EL (cell line): Measurements from ENCODE around the gene FRMD4A.

ENCODE experiments used
- DNase-seq: peaks from one replicate; pipeline ENCODE4 v3.0.0-alpha.2; 2016

FRMD4A gene

DNA sequence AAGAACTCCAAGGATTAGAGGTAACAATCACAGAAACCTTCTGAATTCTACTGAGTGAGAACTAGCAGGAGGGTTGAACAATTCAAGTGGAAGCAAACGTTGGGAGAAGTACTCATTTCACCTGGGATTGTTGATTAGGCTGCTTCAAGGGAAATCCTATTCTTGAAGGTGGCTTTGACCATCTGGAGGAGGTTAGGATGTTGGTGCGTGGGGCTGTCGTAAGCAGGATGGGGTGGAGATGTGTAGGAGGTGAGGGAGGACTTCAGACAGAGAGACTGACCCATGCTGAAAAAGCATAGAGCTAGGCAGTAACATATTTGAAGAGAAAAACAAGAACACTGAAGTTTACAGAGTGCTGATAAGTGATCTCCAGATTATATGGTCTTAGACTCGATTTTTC, 147.9 kb downstream of the FRMD4A start:
- DNase-seq: no peak

DNA sequence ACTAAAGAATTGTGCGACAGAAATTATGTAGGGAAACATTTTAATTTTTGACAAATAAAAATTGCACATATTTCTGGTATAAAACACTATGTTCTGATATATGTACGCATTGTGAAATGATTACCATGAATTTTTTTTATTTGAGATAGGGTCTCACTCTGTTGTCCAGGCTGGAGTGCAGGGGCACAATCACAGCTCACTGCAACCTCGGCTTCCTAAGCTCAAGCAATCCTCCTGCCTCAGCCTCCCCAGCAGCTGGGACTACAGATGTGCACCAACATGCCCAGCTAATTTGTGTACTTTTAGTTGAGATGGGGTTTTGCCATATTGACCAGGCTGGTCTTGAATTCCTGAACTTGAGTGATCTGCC, 149.2 kb downstream of the FRMD4A start:
- no peak for DNase-seq

DNA sequence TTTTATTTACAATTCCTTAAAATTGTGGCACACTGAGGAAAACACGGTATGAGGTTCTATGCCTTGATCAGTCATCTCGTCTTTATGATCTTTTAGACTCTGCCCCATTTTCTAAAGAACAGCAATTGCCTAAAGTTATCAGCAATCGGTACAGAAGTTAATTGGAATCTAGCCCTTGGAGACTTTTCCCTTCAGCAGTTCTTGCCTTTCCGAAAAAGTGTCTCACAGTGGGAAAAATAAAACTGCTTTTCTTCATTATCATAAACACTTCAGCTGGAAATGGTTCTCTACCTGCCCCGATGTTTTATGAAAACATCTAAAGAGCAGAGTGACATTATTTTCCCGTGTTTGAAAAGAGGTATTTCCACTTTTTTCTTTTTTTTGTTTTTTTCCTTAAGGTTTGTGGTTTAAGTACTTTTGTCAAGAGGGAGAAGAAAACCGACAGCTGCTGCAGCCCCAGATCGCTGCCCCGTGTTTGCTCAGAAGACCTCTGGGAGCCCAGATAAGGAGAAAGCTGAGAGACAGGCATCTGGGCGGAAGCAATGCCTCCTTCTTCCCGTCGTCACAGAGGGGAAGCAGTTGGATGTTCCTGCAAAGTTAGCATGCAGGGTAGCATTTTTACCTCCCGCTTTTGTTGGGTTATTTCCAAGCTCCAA, 149.7 kb downstream of the FRMD4A start:
- no peak for DNase-seq

DNA sequence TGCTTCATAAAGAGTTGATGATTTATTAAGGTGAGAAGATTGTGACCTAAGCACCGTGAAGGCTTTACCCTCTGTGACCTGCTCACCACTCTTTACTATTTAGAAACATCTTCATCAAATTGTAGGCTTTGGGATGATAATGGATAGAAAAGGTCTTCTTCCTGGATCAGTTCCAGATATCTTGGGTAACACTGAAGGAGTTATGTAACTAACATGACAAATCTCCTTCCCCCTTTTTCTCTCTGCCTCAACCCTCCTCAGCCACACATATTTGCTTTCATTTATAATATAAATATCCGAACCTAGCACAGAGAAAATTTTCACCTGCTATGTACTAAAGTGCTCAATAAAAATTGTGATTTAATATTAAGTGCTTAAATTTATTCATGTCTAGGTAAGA, 151.5 kb downstream of the FRMD4A start:
- DNase-seq: no peak

GRCh38 chr10:14173706-14174594, 156.8 kb downstream of the FRMD4A start:
- DNase-seq: peak; percentile 44

- no peak for DNase-seq
Observed at GRCh38 chr10:14173391-14173705, 157.4 kb downstream of the FRMD4A start.

DNA sequence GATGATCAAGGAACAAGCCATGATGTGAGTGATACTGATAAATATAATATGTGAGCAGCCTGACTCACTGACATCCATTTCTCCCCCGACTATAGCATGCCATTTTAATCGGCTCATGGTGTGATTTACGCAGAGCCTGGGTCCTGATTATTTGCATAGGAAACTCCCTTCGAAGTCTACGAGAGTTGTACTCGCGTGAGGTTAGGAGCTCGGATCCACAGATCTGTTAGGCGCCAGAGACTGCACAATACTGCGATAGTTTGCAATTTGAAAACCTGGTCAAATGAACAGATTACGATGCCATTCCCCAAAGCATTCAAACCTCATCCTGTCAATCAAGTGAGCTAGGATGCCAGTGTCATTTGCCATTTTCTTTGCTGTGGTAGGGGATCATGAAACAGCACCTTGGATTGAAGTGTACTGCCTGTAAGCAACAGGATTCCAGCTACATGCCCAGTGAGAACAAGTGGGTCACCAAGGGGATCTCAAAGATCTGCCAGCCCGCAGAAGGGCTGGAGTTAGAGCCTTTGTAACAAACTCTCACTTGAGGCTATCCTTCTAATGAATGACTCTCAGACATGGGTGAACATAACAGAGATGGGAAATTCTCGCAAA, 158.3 kb downstream of the FRMD4A start:
- DNase-seq: no peak

DNA sequence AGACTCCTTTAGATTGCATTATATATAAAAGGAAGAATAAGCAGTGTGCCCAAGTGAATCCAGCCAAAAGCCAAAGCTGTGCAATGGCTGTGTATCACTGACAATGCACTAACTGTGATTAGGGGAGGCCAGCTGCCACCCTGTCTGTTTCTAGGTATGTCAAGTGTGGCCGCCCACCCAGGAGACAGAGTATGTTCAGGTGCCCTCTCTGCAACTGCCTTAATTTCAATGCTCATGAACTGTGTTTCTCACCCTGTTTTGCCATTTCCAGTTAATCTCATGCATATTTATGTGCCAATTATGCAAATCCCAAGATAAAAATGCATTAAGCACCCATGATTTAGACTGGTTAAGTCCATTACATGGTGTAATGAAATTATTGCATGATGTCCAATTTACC, 159.4 kb downstream of the FRMD4A start:
- no peak for DNase-seq

DNA sequence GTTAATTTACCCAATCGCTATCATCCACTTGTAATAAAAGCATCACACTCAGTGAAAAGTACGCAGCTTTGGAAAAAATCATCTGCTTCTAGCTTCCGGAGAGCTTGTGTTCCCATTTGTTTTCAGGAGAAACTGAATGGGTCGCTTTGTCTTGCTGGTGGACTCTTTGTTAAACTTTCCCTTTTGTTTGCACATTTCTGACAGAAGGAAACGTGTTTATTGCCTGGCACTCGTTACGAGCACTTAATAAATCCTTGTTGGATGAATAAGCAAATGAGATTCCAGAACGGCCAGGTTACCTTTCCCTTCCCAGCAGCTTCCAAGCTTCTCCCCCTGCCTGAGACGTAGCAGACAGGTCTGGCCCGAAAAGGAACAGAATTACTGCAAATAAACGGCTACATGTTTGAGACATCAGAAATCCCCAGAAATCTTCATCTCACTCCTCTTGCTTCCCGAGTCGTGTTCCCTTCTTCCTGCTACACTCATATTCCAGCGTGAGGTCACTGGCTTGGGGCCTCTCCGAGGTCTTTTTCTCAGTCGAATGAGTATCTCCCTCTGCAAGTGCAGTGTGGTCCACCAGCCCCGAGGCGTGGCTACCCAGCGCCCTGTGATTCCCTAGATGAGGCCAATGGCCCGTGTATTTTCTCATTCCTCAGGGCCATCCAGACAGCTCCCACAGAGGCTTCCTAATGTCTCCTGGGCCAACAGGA, 167.2 kb downstream of the FRMD4A start:
- DNase-seq: peak; percentile 9

DNA sequence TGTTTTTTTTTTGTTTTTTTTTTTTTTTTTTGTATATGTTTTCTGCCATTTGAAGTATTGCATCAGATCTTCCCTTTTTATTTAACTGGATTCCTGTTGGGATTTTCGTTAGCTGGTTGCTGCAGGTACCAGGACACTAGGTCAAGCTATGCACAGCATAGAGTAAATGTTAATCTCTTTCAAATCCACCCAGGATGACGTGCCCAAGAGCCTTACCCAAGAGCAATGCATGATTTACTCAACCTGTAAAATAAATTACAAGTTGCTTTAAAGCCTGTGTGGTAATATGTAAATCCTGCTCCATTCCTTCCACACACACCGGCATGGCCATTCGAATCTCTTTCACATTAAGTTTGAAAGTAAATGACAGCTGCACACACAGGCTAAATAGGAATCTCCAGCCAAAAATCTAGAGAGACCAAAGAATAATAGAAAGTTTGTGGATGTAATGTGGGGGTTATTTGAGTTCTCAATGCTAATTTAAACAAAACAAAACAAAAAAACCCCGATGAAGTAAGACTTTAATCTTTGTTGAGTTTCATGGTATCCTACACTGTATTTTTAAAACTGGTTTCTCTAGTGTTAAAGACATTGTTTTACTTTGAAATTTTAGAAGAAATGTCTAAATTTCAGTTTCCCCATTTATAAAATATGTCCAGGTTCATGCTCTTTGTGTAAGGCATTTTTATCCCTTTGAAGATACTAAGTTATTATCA, 167.9 kb downstream of the FRMD4A start:
- DNase-seq: no peak

- DNase-seq: no peak
Observed at GRCh38 chr10:14162061-14162460, 168.7 kb downstream of the FRMD4A start.

DNA sequence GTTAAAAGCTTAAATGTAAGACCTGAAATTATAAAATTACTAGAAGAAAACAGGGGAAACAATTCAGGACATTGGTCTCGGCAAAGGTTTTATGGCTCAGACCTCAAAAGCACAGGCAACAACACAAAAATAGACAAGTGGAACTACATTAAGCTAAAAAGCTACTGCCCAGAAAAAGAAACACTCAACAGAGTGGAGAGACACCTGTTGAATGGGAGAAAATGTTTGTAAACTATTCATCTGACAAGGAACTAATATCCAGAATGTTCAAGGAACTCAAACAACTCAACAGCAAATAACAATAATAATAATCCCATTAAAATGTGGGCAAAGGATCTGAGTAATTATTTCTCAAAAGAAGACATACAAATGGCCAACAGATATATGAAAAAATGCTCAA, 170.4 kb downstream of the FRMD4A start:
- no peak for DNase-seq

GRCh38 chr10:14158575-14158974, 172.1 kb downstream of the FRMD4A start:
- DNase-seq: no peak

DNA sequence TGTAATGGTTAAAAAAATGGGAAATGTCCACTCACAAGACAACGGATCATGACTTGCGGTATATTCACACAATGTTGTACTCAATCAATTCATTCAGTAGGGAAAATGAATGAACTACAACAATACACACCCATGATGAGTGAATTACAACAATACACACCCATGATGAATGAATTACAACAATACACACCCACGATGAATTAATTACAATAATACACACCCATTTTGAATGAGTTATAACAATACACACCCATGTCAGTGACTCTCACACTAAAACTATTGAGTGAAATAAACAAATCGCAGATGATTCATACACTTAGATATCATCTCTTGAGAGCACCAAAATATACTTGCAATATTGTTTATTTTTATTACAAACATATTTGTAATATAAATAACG, 174.6 kb downstream of the FRMD4A start:
- DNase-seq: no peak

DNA sequence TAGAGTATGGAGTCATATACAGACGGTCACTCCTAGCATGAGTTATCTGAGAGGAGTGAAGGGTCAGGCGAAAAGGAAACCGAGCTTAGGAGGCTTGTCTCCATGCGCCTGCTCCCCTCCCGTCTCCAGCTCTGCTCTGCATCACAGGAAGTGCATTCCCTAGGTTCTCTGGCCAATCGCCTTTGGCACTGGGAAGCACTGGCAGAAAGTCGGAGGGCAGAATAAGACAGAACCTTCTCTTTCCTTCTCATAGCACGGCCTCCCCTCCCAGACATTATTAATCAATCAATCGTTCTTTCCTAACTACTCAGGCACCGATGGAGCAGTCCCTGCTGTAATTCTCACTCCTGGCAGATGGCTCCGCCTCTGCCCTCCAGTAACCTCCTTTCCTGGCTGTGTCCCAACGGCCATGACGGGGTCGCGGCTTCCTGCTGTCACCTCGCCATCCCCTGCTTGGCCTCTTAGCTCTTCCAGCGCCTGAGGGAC, 177.1 kb downstream of the FRMD4A start:
- DNase-seq: no peak

DNA sequence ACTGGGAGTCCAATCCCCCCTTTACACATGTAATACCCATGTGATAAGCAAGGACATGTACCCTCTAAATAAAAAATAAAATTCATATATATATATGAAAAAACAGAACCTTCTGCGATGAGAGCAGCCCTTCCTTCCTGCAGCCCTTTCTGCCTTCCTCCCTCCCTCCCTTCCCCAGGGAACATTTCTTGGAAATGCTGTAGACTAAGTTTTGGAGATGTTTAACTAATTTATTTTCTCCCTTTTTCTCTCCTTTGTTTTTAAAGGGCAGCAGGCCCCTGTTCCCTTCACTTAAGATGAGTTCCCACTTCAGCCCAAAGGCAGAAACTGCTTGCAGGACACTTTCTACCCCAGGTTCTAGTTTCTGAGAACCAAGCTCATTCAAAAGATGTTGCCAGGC, 179.2 kb downstream of the FRMD4A start:
- DNase-seq: no peak

- no peak for DNase-seq
Observed at GRCh38 chr10:14150526-14150925, 180.2 kb downstream of the FRMD4A start.

DNA sequence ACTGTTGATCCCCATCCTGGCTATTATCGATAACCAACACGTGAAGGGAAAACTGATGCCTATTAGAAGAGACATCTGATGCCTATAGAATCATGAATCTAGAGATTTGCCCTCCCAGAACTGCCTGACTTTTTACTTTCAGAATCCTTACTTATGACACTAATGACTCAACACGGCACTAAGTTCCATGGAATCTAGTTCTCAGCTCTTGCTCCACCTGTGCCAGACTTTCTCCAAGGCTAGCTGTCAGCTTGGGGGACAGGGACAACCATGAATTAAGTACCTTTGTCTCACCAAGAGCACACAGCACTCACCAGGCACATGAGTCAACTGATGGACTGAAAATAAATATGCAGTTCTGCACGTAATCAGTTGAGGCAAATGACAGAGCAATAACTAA, 184.2 kb downstream of the FRMD4A start:
- DNase-seq: peak; percentile 38

- peak; percentile 77 for DNase-seq
Observed at GRCh38 chr10:14146025-14146424, 184.7 kb downstream of the FRMD4A start.

GRCh38 chr10:14144451-14144850, 186.3 kb downstream of the FRMD4A start:
- no peak for DNase-seq

- DNase-seq: no peak
Observed at GRCh38 chr10:14142606-14143250, 188.0 kb downstream of the FRMD4A start.

- no peak for DNase-seq
Observed at GRCh38 chr10:14141283-14141682, 189.4 kb downstream of the FRMD4A start.
